ENCODE data around the gene NISCH.

Gene NISCH

GRCh38 chr3:52527732-52528585 lies 72.6 kb downstream of the NISCH start:
- DNase-seq = peak in 2 of 4 experiments; percentile 31 to 39

GRCh38 chr3:52528586-52529375 lies 73.4 kb downstream of the NISCH start:
- peak in 2 of 4 experiments; percentile 39 to 51 for DNase-seq

GRCh38 chr3:52529376-52530333 lies 74.3 kb downstream of the NISCH start:
- peak in 3 of 4 experiments; percentile 11 to 38 (median 36) for DNase-seq

- peak in 1 of 4 experiments; percentile 34 for DNase-seq
Observed at GRCh38 chr3:52530918-52531826, 75.8 kb downstream of the NISCH start.

GRCh38 chr3:52531860-52532516 lies 76.6 kb downstream of the NISCH start:
- no peak for DNase-seq

- DNase-seq = peak; percentile 50 to 67 (median 62)
Observed at GRCh38 chr3:52532517-52532837, 77.1 kb downstream of the NISCH start.

- DNase-seq = peak; percentile 22 to 55 (median 45)
Observed at GRCh38 chr3:52532838-52533622, 77.6 kb downstream of the NISCH start.

GRCh38 chr3:52533623-52534280 lies 78.3 kb downstream of the NISCH start, which contains the start of gene NT5DC2:
TSS of gene NT5DC2 (minus strand) at chr3:52533857. CDS start at chr3:52533737, 120 bp downstream.
- peak; percentile 80 to 92 (median 86) for DNase-seq

- no peak for DNase-seq
Observed at GRCh38 chr3:52534281-52535183, 79.1 kb downstream of the NISCH start.

GRCh38 chr3:52535411-52536111 lies 80.2 kb downstream of the NISCH start:
- no peak for DNase-seq

GRCh38 chr3:52536112-52536368 lies 80.6 kb downstream of the NISCH start:
- DNase-seq = no peak

GRCh38 chr3:52536369-52537164 lies 81.2 kb downstream of the NISCH start, which contains the start of gene UQCC5:
TSS of gene UQCC5 (plus strand) at chr3:52536605. CDS start at chr3:52536756, 151 bp downstream.
- DNase-seq = peak; percentile 99 to 100 (median 100)

- no peak for DNase-seq
Observed at GRCh38 chr3:52537165-52537620, 81.8 kb downstream of the NISCH start.

GRCh38 chr3:52537726-52538421 lies 82.5 kb downstream of the NISCH start:
- DNase-seq = no peak

GRCh38 chr3:52539010-52539653 lies 83.7 kb downstream of the NISCH start:
- DNase-seq = no peak

Data from suppressor macrophage (primary cell).